HepG2 (cell line): ENCODE measurements around the gene ECSCR. TPM values are rescaled to one million over a fixed set of nuclear protein-coding genes. Genes with fewer than 3 reads are reported as not detected.

ENCODE experiments used
- ATAC-seq: fragments of 200-7000 bp; cut with Tn5 transposase; 3 replicates; pipeline ENCODE4 v1.9.1; 2020; ENCODE audit warnings: mild to moderate bottlenecking, moderate library complexity
- BruUV-seq: library from RNA; stranded (reverse); fragments of 400-500 nt; replicated peaks from 2 replicates; lab custom pipeline; 2021; lab: Mats Ljungman, UMichigan
- CTCF ChIA-PET: fragments of 300-600 bp; formaldehyde crosslinking; extraction: SDS; loops from one replicate; lab custom pipeline; 2021; ENCODE audit warnings: low total read pairs, inconsistent platforms, low intra/inter-chr PET ratio; lab: Yijun Ruan, JAX
- POLR2A ChIA-PET: fragments of 350-600 bp; sonication (Branson Sonifier 250); formaldehyde crosslinking; loops from one replicate; lab custom pipeline; 2020; ENCODE audit warnings: antibody characterized with exemption, inconsistent platforms; lab: Yijun Ruan, JAX
- DNase-seq: peaks from one replicate; pipeline ENCODE4 v3.0.0-alpha.2; 2015; ENCODE audit warnings: low spot score
- FAIRE-seq: peaks from 3 replicates; lab custom pipeline; 2011; peaks lifted over from hg19 to GRCh38; lab: Jason Lieb, UNC
- H2AFZ ChIP-seq: one replicate; pipeline ENCODE4 v1.6.1; 2011; ENCODE audit warnings: low read length, inconsistent platforms
- H3K27ac ChIP-seq: fragments of 300-600 bp; 3 replicates; pipeline ENCODE4 v1.8.0; 2011; ENCODE audit warnings: mixed run types, mild to moderate bottlenecking, mixed read lengths, low read length, inconsistent platforms; ENCODE audit not compliant: insufficient read depth; ENCODE audit errors: extremely low read length
- H3K27me3 ChIP-seq, 2 experiments: fragments of 200-600 bp in 1 of 2; 2 replicates in 1 of 2; 3 replicates in 1 of 2; pipeline versions ENCODE4 v1.6.0 to v1.8.0; 2011; ENCODE audit warnings: low read length in 2 of 2, mild to moderate bottlenecking in 2 of 2, moderate library complexity in 2 of 2, inconsistent platforms in 1 of 2; ENCODE audit not compliant: insufficient read depth in 2 of 2, control insufficient read depth in 1 of 2
- H3K36me3 ChIP-seq, 2 experiments: fragments of 200-600 bp in 1 of 2; replicated peaks in 1 of 2; 2 replicates in 1 of 2; 3 replicates in 1 of 2; pipeline versions ENCODE4 v1.5.1 to v1.8.0; 2011; ENCODE audit warnings: low read length in 2 of 2, inconsistent platforms in 1 of 2; ENCODE audit not compliant: insufficient read depth in 2 of 2, control insufficient read depth in 1 of 2
- H3K4me1 ChIP-seq: 2 replicates; pipeline ENCODE4 v1.5.1; 2012; ENCODE audit warnings: low read length, inconsistent platforms; ENCODE audit not compliant: insufficient read depth
- H3K4me2 ChIP-seq: 2 replicates; pipeline ENCODE4 v1.6.0; 2011; ENCODE audit warnings: low read depth, low read length, inconsistent platforms
- H3K4me3 ChIP-seq, 3 experiments: fragments of 200-600 bp in 1 of 3; sonication (generic), shearing (Covaris generic) in 1 of 3; replicated peaks in 1 of 3; 2 replicates each; pipeline ENCODE4 v1.5.1; 2011 to 2016; ENCODE audit warnings: low read length in 3 of 3, inconsistent platforms in 2 of 3, low read depth in 2 of 3, mild to moderate bottlenecking in 2 of 3, control low read depth in 1 of 3, mixed read lengths in 1 of 3; ENCODE audit not compliant: insufficient read depth in 1 of 3
- H3K79me2 ChIP-seq: one replicate; pipeline ENCODE4 v1.6.1; 2011; ENCODE audit warnings: low read length, inconsistent platforms; ENCODE audit not compliant: insufficient read depth
- H3K9ac ChIP-seq: 2 replicates; pipeline ENCODE4 v1.6.0; 2011; ENCODE audit warnings: mild to moderate bottlenecking, low read depth, low read length, inconsistent platforms; ENCODE audit not compliant: insufficient read depth
- H3K9me3 ChIP-seq: 2 replicates; pipeline ENCODE4 v1.5.1; 2012; ENCODE audit warnings: mild to moderate bottlenecking, low read length
- H4K20me1 ChIP-seq: 2 replicates; pipeline ENCODE4 v1.6.0; 2011; ENCODE audit warnings: inconsistent platforms, mild to moderate bottlenecking, low read length, moderate library complexity; ENCODE audit not compliant: insufficient read depth
- ATF4 ChIP-seq, 2 experiments: fragments of 450-650 bp in 1 of 2; sonication (generic) in 1 of 2; formaldehyde crosslinking; IDR thresholded peaks; 2 replicates each; pipeline versions ENCODE4 v1.5.0 to v1.8.0; 2020 to 2022; ENCODE audit warnings: mild to moderate bottlenecking in 1 of 2, missing genetic modification reagents in 1 of 2
- HNRNPL ChIP-seq: fragments of 200-400 bp; formaldehyde crosslinking; IDR thresholded peaks from 2 replicates; pipeline ENCODE4 v1.6.1; 2017; ENCODE audit warnings: mild to moderate bottlenecking, low read depth, low read length
- ISX ChIP-seq: sonication (generic); formaldehyde crosslinking; conservative IDR thresholded peaks from 2 replicates; pipeline ENCODE4 v1.5.0; 2020; ENCODE audit warnings: missing genetic modification reagents
- JUNB ChIP-seq: sonication (generic); formaldehyde crosslinking; IDR thresholded peaks from 2 replicates; pipeline ENCODE4 v1.8.0; 2022; ENCODE audit warnings: missing genetic modification reagents, mild to moderate bottlenecking, borderline replicate concordance
- MED13 ChIP-seq: sonication (generic); formaldehyde crosslinking; IDR thresholded peaks from 2 replicates; pipeline ENCODE4 v1.5.0; 2020; ENCODE audit warnings: missing genetic modification reagents
- RARA ChIP-seq: IDR thresholded peaks from 2 replicates; pipeline ENCODE4 v1.6.1; 2016; ENCODE audit warnings: missing genetic modification reagents, missing compliant biosample characterization
- SOX6 ChIP-seq, 2 experiments: fragments of 450-650 bp in 1 of 2; sonication (generic) in 1 of 2; formaldehyde crosslinking in 1 of 2; IDR thresholded peaks; 2 replicates each; pipeline versions ENCODE4 v1.4.0 to v1.6.1; 2017 to 2020; ENCODE audit warnings: antibody characterized with exemption in 1 of 2, mild to moderate bottlenecking in 1 of 2, missing genetic modification reagents in 1 of 2
- U2AF1 ChIP-seq: fragments of 200-400 bp; formaldehyde crosslinking; optimal IDR thresholded peaks from 2 replicates; pipeline ENCODE3; 2017; ENCODE audit warnings: mild to moderate bottlenecking, low read depth, low read length
- XBP1 ChIP-seq: sonication (generic); formaldehyde crosslinking; IDR thresholded peaks from 2 replicates; pipeline ENCODE4 v1.5.0; 2020; ENCODE audit warnings: missing genetic modification reagents
- ZBTB34 ChIP-seq: sonication (generic); formaldehyde crosslinking; IDR thresholded peaks from 2 replicates; pipeline ENCODE4 v1.8.0; 2022; ENCODE audit warnings: mild to moderate bottlenecking, missing genetic modification reagents
- ZNF207 ChIP-seq: fragments of 450-650 bp; IDR thresholded peaks from 2 replicates; pipeline ENCODE4 v1.6.1; 2016; ENCODE audit warnings: antibody characterized with exemption, borderline replicate concordance
- ZNF225 ChIP-seq: sonication (generic); formaldehyde crosslinking; IDR thresholded peaks from 2 replicates; pipeline ENCODE4 v1.4.0; 2020; ENCODE audit warnings: mild to moderate bottlenecking, missing genetic modification reagents
- ZNF280D ChIP-seq: sonication (generic); formaldehyde crosslinking; IDR thresholded peaks from 2 replicates; pipeline ENCODE4 v1.5.1; 2020; ENCODE audit warnings: mild to moderate bottlenecking, missing genetic modification reagents
- ZNF460 ChIP-seq: sonication (generic); formaldehyde crosslinking; IDR thresholded peaks from 2 replicates; pipeline ENCODE4 v1.5.1; 2020; ENCODE audit warnings: missing genetic modification reagents, mild to moderate bottlenecking, borderline replicate concordance
- ZNF512 ChIP-seq: sonication (generic); formaldehyde crosslinking; IDR thresholded peaks from 2 replicates; pipeline ENCODE4 v1.4.0; 2020; ENCODE audit warnings: mild to moderate bottlenecking, missing genetic modification reagents
- ZNF530 ChIP-seq: sonication (generic); formaldehyde crosslinking; IDR thresholded peaks from 2 replicates; pipeline ENCODE4 v1.5.0; 2020; ENCODE audit warnings: low read depth, mild to moderate bottlenecking, missing genetic modification reagents
- WGBS: methylation state at CpG from one replicate; pipeline ENCODE4 v1.1.6; 2017; ENCODE audit warnings: low lambda C conversion rate; 5-methylcytosine and 5-hydroxymethylcytosine counted together
- in situ Hi-C: cut with HindIII; loops from 2 replicates; pipeline ENCODE4 v1.10.0; 2017; ENCODE audit warnings: low pct_unique_long_range_greater_than_20kb; ENCODE audit not compliant: extremely low pct_ligation_motif_present
- intact Hi-C: fragments of 100-400 bp; cut with micrococcal nuclease; formaldehyde crosslinking; loops from one replicate; pipeline ENCODE4 v1.10.0; 2022; ENCODE audit not compliant: unreplicated experiment
- polyA plus RNA-seq, 8 experiments: library from polyadenylated mRNA; depleted of rRNA in 3 of 8; stranded (reverse) in 7 of 8; unstranded in 1 of 8; fragments of >200 nt; fragmentation: Illumina TruSeq in 4 of 8; extraction: Trizol in 4 of 8; gene quantifications; 2 replicates each; pipeline versions ENCODE4 v1.2.1 to v1.2.3, GENCODE V29; 2011 to 2016; ENCODE audit warnings: low read depth in 4 of 8, missing spikeins in 1 of 8, mixed read lengths in 1 of 8; ENCODE audit not compliant: insufficient read depth in 1 of 8
- total RNA-seq, 5 experiments: library from RNA; depleted of rRNA; stranded (reverse); fragments of >200 nt; fragmentation: Illumina TruSeq; extraction: Trizol; gene quantifications; 2 replicates each; pipeline ENCODE4 v1.2.3, GENCODE V29; 2016; ENCODE audit warnings: low read depth in 1 of 5

ECSCR gene
- total and polyA plus RNA-seq, 2 of the 13 experiments (the other 11 are each of a cell fraction or from before 2014, with no cell fraction given), result 0.18 TPM; not detected in 1

GRCh38 chr5:139406963-139407362 lies 55.6 kb downstream of the ECSCR start (continued):
- TF ChIP-seq ZBTB34 (CRISPR knock-in tag) (no peak), JUNB (CRISPR knock-in tag) (no peak), HNRNPL (no peak), ZNF225 (CRISPR knock-in tag) (no peak), RARA (CRISPR knock-in tag) (no peak), SOX6 (IDR thresholded peaks at IDR 0.05) (no peak), SOX6 (CRISPR knock-in tag; IDR thresholded peaks at IDR 0.05) (no peak)

- intact Hi-C loops (no loop called here), in situ Hi-C loops (no loop called here)
- peaks cover 52% of the 10 kb centered on the region for H3K4me1 ChIP-seq
- DNase-seq (no peak), FAIRE-seq (no peak), ATAC-seq (peak; percentile 6)
- ChIA-PET POLR2A (interaction anchor here (1.0 to 1.4 kb wide), 5 partner anchors 13 to 98 kb away, joined by 3 to 8 read pairs (median 5); partner anchors contain the start of genes DNAJC18 and SLC23A1), CTCF (no interaction called here)
- H2AFZ ChIP-seq, result peak overlapping the region; percentile 34
- H3K9ac ChIP-seq, result peak overlapping the region; percentile 76
- WGBS, result 25% methylated on average over 5 of the region's 5 CpGs
- no peaks in the 10 kb centered on the region; a peak in 2 of 5 replicates for H3K36me3 ChIP-seq
- peak overlapping the region; percentile 59 to 77 (median 60) for H3K4me3 ChIP-seq
- H3K4me2 ChIP-seq, result peak overlapping the region; percentile 99
- H3K27me3 ChIP-seq, result no peaks in the 10 kb centered on the region
- H3K79me2 ChIP-seq, result peaks cover 2% of the 10 kb centered on the region
- BruUV-seq, result no TSS peak
- H4K20me1 ChIP-seq, result no peaks in the 10 kb centered on the region; the same call in 1 of the 2 replicates
- H3K9me3 ChIP-seq, result no peaks in the 10 kb centered on the region
- H3K27ac ChIP-seq, result peak overlapping the region; percentile 78
- no peak for TF ChIP-seq ATF4 (CRISPR knock-in tag; IDR thresholded peaks at IDR 0.05)
- TF ChIP-seq U2AF1, result no peak
- no peak for TF ChIP-seq ZNF512 (CRISPR knock-in tag)
- TF ChIP-seq ISX, result no peak
- no peak for TF ChIP-seq ZNF280D (CRISPR knock-in tag)
- no peak for TF ChIP-seq ZNF207
- TF ChIP-seq XBP1 (CRISPR knock-in tag), result no peak
- TF ChIP-seq MED13 (CRISPR knock-in tag), result no peak
- no peak for TF ChIP-seq ZNF530 (CRISPR knock-in tag)
- TF ChIP-seq ZNF460, result no peak
These were observed 58.1 kb downstream of the ECSCR start for GRCh38 chr5:139404484-139404840.
